GM18868 (cell line): ENCODE results near the gene PDLIM1.

Experiments
- ATAC-seq: cut with Tn5 transposase; IDR thresholded peaks from one replicate; pipeline ENCODE4 v1.9.1; 2021; ENCODE audit warnings: mild to moderate bottlenecking, moderate library complexity; ENCODE audit not compliant: unreplicated experiment

Gene PDLIM1

DNA sequence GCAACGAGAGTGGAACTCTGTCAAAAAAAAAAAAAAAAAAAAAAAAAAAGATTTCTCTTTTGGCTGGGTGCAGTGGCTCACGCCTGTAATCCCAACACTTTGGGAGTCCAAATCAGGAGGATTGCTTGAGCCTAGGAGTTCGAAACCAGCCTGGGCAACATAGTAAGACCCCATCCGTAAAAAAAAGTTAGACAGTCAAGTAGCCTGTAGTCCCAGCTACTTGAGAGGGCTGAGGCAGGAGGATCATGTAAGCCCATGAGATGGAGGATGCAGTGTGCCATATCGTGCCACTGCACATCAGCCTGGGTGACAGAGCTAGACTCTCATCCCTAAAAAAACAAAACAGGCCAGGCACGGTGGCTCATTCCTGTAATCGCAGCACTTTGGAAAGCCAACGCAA is 25.2 kb downstream of the PDLIM1 start:
- ATAC-seq = no peak

DNA sequence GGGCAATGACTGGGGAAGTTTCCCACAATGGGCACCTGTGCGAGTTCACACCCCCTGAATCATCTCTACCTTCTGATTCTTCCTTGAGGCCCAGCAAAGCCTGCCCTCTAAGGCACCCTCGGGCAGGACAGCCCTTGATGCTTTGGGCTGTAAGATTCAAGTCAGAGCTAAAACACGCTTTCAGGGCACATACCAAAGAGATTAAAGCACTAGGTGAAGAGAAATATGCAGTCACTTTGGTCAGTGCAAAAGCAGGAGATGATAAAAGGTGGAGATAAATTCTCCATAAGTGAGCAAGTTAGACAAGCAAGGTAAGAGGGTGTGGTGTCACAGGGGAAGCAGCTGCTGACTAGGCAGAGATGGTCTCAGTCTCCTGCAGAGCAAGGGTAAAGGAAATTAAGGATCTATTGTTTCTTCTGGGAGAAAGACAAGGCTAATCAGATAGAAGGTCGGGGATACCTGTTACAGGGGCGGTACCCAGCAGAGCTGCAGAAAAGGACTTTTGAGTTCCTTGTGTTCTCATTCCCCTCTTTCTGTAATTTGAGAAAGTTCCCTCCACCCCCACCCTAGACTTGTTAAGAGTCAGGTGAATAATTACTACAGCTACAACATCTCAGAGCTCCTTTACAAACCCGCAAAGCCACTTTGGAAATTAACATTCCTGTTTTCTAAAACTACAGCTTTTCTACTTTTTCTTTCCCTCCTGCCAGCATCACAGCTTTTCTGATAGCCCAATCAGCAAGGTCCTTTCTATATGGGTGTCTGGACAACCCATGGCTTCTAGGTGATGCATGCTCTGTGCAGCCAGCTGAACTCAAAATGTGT is 26.4 kb downstream of the PDLIM1 start:
- ATAC-seq = no peak

DNA sequence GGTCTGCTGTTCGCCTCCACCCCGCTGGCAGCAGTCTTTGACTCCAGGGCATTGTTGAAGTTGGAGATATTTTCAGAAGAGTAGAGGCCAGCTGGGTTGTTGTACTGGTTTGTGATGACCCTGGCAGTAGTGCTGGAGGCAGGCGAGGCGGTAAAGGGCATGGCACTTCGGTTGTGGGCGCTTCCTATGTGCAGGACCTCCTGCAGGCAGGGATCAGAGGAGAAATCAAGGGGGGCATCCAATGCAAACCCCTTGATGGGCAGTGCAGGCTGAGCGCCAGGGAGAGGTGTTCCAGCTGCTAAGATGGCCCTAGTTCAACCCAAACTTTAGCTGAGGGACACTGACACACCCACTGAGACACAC is 27.0 kb downstream of the PDLIM1 start:
- no peak for ATAC-seq

DNA sequence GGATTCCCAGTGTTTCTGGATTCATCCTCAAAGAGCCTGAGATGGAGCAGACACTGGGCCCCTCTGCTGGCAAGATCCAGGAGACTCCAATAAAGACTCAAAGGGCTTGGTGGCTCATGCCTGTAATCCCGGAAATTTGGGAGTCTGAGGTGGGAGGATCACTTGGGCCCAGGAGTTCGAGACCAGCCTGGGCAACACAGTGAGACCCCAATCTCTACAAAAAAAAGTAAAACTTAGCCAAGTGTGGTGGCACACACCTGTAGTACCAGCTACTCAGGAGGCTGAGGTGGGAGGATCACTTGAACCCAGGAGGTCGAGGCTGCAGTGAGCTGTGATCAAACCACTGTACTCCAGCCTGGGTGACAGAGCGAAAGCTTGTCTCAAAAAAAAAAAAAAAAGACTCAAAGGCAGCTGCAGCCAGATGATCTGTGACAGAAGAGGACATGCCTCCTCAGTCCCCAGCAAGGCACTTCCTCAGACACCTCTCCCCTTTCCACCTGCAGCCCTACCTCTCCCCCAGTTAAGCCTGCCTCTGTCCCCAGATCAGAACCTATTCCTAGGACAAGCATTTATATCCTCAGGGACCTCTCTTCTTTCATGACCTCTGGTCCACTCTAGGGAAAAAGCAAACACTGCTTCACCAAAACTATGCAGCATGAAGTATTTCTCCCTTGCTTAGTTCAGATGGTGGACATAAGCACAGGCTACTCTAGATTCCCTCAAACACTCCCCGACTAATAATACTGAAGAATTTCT is 27.9 kb downstream of the PDLIM1 start:
- ATAC-seq = no peak

DNA sequence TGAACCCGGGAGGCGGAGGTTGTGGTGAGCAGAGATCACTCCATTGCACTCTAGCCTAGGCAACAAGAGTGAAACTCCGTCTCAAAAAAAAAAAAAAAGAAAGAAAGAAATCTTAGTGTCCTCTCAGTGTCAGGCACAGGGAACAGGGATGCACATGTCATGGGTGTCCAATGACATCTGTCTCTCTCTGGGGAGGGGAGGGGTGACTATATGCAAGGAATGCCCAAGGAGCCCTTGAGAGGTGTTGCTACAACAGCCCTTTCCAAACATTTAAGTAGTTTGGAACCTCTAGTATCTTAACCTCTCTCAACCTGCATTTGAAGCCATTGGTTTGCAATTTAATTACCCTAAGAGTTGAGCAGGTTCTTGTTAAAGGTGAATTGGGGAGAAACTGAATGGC is 28.9 kb downstream of the PDLIM1 start:
- no peak for ATAC-seq

DNA sequence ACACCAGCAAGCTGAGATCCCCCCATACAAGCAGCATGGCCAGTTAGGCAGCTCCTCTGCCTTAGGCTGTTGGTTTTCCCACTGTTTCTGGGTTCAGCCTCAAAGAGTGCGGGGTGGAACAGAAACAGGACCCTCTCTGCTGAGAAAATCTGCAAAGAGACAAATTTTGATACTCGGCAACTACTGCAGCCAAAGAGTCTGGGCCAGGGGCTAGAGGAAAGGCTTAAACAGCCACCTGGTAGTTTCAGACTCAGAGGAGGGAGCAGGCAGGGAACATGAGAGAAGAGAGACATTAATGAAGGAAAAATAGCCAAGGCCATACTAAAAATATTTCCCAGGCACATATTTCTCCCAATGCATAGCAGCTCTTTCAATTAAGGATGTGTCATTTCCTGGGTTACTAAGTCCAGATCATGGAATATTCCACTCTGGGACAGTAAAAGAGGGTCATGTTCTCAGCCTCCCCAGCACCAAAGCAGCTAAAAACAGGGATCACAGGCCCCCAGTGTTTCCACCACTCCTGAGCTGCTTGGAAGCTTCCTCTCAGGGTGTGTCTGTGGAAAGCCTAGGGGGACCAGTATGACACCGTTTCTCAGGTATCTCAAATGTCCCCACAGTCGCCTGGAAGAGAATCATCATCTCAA is 29.8 kb downstream of the PDLIM1 start:
- ATAC-seq = no peak

DNA sequence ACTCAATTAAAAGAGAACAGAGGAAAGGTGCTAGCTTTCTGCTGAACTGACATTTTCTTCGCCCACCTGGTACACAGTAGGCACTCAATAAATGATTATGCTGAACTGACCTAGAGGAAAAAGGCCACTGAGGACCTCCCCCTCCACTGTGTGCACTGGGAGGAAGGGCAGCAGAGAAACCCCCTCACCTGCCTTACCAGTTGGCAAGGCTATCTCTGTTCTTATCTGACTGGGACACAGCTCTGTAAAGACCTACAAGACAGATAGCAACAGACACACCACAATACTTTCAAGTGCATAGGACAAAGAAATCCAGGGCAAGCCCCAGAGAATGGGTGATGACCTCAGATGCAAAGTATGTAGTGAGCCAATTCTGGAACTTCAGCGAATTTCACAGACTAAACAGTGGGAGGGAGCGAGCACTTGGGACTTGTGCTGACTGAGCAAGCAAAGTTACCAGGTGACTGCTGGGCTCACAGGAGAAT is 30.4 kb downstream of the PDLIM1 start:
- ATAC-seq = peak; percentile 84

DNA sequence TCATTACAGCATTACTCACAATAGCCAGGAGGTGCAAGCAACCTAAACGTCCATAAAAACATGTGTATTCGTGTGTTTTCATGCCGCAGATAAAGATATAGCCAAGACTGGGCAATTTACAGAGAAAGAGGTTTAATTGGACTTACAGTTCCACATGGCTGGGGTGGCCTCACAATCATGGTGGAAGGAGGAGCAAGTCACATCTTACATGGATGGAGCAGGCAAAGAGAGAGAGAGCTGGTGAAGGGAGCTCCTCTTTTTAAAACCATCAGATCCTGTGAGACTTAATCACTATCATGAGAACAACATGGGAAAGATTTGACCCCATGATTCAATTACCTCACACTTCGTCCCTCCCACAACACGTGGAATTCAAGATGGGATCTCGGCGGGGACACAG is 33.0 kb downstream of the PDLIM1 start:
- ATAC-seq = no peak

DNA sequence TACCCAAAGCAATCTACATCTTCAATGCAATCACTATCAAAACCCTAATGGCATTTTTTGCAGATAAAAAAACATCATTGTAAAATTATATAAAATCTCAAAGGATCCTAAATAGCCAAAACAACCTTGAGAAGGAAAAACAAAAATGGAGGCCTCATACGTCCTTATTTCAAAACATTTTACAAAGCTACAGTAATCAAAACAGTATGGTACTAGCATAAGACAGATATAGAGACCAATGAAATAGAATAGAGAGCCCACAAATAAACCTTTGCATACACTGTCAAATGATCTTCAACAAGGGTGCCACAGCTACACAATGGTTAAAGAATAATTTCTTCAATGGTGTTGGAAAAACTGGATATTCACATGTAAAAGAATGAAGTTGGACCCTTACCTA is 34.5 kb downstream of the PDLIM1 start:
- ATAC-seq = no peak

DNA sequence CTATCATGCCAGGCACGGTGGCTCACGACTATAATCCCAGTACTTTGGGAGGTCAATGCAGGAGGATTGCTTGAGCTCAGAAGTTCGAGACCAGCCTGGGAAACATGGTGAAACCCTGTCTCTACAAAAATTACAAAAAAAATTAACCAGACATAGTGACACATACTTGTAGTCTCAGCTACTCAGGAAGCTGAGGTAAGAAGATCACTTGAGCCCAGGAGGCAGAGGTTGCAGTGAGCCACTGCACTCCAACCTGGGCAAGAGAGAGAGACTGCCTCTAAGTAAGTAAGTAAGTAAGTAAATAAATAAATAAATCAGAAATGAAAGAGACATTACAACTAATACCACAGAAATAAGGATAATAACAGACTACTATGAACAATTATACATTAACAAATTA is 36.2 kb downstream of the PDLIM1 start:
- ATAC-seq = peak; percentile 63

DNA sequence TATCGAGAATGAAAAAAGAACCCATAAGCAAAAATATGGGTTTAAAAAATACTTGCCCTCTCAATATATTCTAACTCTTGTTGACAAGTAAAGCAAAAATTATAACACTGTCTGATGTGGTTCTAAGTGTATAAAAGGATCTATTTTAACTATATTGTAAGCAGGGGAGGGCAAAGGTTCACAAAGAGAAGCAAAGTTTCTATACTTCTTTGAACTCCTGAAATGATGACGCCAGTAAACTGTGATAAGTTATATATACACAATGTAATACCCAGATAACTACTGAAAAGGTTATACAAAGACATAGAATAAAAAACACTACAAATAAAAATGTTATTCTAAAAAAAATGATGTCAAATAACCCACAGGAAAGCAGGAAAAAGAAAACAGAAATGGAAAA is 37.1 kb downstream of the PDLIM1 start:
- no peak for ATAC-seq

DNA sequence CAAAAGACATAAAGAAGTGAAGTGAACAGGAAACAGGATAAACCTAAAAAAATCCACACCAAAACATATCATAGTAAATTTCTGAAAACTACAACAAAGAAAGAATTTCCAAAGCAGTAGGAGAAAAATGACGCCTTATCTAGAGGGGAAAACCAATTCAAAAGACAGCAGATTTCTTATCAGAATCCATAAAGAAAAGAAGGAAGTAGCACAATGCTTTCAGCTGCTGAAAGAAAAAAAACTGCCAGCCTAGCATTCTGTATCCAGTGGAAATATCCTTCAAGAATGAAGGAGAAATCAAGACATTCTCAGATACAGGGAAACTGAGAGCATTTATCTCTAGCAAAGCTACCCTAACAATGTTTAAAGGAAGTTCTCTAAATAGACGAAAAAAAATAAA is 37.8 kb downstream of the PDLIM1 start:
- ATAC-seq = no peak

DNA sequence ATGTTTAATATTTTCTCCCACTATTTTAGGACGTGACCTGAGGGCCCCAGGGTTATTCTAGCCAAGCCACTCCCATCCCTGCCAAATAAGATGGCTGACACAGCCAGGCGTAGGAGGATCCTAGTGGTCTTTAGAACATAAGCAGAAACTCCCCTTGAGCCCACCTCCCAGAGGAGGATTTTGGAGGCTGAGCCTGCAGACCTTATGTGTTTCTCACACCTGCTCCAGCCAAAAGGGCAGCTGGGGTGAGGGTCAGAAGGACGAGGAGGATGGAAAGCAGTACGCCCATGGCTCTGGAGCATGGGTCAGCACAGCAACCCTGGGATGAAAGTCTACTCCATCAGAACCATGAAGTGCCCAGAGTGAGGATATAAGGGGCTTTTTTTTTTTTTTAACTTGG is 39.9 kb downstream of the PDLIM1 start:
- no peak for ATAC-seq

DNA sequence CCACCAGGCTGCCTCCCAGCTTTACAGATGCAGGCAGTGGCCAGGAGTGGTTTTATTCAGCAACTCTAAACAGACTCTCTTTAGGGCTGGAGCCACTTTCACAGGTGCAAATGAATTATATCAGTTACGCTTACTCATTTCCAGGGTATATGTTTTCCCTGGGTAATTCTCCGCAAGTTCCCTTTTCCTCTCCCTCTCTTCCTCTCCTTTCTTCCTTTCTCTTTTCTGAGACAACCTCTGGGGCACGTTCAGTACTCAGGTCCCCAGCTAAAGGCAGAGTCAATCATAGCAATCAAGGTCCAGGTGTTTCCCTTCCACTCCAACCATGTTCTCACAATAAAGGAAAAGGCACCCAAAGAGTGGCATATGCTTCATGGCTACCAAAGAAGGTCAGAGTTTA is 41.3 kb downstream of the PDLIM1 start:
- ATAC-seq = no peak

DNA sequence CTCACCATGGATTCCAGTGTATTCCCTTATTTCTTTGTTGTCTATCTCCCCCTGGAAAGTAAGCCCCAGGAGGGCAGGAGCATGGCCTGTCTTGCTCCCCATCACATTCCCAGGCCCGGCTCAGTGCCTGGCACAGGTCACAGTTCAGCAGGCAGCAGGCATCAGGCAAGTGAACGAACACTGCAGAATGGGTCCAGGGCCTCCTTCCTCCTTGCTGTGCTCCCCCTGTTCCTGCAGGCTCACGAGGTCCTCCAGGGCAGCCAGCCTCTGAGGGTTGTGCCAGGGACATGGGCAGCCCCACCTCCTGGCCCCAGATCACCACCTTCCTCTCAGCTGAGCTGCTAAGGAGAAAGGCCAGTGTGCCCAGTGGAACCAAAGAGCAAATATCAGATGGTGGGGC is 41.8 kb downstream of the PDLIM1 start:
- no peak for ATAC-seq

DNA sequence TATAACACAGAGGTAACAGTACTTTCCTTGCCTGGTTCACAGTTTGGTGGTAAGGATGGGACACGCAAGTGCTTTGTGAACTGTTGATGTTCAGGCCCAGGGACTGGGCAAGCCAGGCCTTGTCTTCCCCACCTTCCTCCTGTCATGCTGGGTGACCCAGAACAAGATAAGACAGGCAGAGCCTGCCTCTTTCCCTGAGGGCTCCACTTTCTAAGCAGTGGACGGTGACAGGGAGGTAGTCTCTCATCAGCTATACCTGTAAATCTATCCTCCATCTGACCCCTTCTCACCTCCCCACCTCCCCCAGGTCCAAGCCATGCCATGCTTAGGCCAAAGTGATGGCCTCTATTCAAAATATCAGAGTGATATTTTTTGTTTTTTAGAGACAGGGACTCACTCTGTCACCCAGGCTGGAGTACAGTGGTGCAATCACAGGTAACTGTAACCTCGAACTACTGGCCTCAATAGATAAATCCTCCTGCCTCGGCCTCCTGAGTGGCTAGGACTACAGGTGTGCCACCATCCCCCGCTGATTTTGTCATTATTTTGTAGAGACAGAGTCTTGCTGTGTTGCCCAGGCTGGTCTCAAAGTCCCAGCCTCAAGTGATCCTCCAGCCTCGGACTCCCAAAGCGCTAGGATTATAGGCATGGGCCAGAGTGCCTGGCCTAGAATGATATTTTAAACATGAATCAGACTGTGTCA is 42.8 kb downstream of the PDLIM1 start:
- ATAC-seq = no peak

DNA sequence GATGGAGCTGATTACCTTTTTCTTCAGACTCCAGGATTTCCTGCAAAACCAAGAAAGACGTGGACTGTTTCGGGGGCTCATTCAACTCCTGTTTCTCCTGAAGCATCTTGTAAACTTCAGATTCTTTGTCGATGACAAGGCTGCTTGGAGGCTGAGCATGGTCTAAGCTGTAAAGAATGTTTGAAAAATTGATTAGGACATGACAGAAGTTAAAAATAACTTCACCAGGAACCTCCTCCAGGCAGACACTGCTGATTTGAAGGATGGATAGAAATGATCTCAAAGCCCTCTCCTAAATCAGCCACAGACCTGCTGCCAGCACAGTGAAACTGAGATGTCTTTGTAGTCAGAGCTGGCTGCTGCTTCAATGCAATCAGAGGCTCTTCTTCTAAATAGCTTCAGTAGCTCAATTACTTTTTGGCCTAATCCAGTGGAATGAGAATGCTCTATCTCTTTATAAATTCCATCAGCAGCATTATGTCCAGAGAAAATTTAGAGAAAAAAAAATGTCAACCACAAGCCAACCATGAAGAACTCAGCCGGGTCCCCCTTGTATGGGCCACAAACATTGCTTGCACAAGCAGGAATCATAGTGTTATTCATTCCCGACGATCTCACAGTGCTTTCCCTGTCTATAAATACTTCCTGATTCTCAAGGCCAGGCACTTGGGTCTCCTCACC is 43.5 kb downstream of the PDLIM1 start:
- ATAC-seq = no peak

DNA sequence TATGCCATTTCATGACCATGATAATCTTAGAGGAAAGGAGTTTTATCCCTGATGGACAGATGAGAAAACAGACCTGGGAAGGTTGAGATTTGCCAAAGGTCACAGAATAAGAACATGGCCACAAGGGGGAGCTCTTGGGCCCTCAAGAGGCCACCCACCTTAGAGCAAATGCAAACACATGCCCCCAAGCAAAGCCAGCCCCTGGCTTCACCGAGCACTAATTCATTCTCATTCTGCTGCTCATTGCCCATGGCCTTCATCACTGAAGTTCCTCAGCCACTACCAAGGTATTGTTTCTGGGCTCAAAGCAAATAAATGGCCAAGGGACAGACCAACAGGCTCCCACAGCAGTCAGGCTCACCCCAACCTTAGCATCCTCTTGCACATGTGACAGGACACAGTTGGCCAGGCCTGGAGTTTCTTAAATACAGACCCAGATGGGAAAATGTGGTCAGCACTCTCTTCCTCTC is 44.2 kb downstream of the PDLIM1 start:
- ATAC-seq = peak; percentile 23

DNA sequence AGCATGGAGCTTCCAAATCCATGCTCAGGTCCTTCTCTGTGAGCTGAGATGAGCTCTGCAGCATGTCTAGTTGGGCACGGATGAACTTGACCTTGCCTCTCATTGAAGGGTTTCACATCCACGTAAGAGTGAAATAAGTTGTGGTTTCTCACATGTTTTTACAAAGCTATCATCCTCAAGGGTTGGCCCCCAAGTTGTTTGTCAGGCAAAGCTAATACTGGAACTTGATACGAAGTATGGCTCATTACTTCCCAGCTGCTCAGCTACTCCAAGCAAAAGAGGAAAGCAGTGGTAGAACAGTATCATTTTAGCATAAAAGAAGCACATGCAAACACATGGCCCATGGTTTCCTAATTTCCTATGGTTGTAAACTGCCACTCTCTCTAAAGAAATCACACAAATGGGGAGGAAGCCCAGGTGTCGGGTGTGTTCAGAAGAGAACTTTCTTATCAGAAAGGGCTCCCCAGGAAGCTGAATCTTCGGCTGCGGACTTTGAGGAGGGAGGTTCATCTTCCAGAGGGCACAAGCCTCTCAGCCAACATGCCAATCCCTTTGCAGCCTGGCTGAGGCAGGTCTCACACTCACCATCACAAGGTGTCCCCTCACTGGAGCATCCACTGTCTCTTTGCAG is 45.3 kb downstream of the PDLIM1 start:
- peak; percentile 85 for ATAC-seq

DNA sequence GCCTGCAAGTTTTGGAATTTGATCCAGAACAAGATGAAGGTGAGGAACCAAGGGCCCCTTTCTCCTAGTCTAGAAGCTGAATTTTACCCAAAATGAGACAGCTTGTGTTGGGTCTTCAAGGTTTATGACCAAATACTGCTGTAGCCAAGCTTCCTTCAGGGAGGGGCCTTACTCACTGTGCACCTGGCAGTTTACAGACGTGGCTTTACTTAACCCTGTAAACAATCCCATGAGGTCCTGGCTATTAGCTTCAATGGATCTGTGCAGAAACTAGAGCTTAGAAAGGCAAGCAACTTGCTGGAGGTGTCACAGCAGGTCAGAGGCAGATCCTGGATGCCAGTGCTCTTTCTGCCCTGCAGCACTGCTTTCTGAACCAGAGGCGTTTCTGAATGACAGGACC is 46.7 kb downstream of the PDLIM1 start:
- ATAC-seq = no peak
